Stomach (tissue), 9 donors: ENCODE results near the gene B2M. TPM values are rescaled to one million over a fixed set of nuclear protein-coding genes. Genes with fewer than 3 reads are reported as not detected.
A peak's percentile ranks its signal among the peaks of the same experiment; 100 is the strongest.

Source experiments
- DNase-seq, 2 donors: peaks; one replicate each; pipeline versions ENCODE4 v3.0.0 to v3.0.0-alpha.2; 2013 to 2019
- H3K27ac ChIP-seq, 5 donors: fragments of 200-600 bp in 4 of 5; sonication (generic) in 4 of 5; one replicate each; pipeline ENCODE4 v1.5.1; 2013 to 2019; ENCODE audit warnings: mild to moderate bottlenecking in 1 of 5, moderate library complexity in 1 of 5
- H3K27me3 ChIP-seq, 3 donors: fragments of 200-600 bp; sonication (generic); one replicate each; pipeline ENCODE4 v1.5.1; 2017 to 2019; ENCODE audit warnings: mixed run types in 1 of 3
- H3K36me3 ChIP-seq, 4 donors: fragments of 200-600 bp; sonication (generic); 1 replicate in 3 of 4; 2 replicates in 1 of 4; pipeline ENCODE4 v1.5.1; 2016 to 2019
- H3K4me1 ChIP-seq, 4 donors: fragments of 200-600 bp; sonication (generic); one replicate each; pipeline ENCODE4 v1.5.1; 2016 to 2019
- H3K4me3 ChIP-seq, 4 donors: fragments of 200-600 bp; sonication (generic) in 3 of 4; one replicate each; pipeline ENCODE4 v1.5.1; 2016 to 2019; ENCODE audit warnings: mild to moderate bottlenecking in 1 of 4
- H3K9me3 ChIP-seq, 4 donors: fragments of 200-600 bp; sonication (generic); one replicate each; pipeline ENCODE4 v1.5.1; 2016 to 2019
- CTCF ChIP-seq, 7 experiments: fragments of 450-650 bp in 4 of 7; fragments of 200-600 bp in 3 of 7; sonication (generic) in 3 of 7; IDR thresholded peaks; one replicate each; pipeline ENCODE4 v1.5.1; 2016 to 2019; ENCODE audit warnings: antibody characterized with exemption in 7 of 7, control low read depth in 2 of 7, mild to moderate bottlenecking in 1 of 7
- EP300 ChIP-seq: sonication (generic); formaldehyde crosslinking; IDR thresholded peaks from one replicate; pipeline ENCODE4 v1.6.1; 2017; ENCODE audit warnings: antibody characterized with exemption
- POLR2A ChIP-seq, 4 donors: fragments of 450-650 bp; IDR thresholded peaks; one replicate each; pipeline ENCODE4 v1.6.1; 2016; ENCODE audit warnings: antibody characterized with exemption in 4 of 4, control low read depth in 2 of 4, mild to moderate bottlenecking in 1 of 4, moderate library complexity in 1 of 4
- POLR2AphosphoS5 ChIP-seq, 3 donors: sonication (generic); formaldehyde crosslinking; IDR thresholded peaks; one replicate each; pipeline ENCODE4 v1.6.1; 2016; ENCODE audit warnings: antibody characterized with exemption in 3 of 3
- WGBS, 5 donors: extraction: QIAGEN DNeasy Blood & Tissue Kit in 3 of 5; methylation state at CpG; one replicate each; pipeline versions ENCODE4 v1.1.5 to v1.1.7; 2013 to 2018; 5-methylcytosine and 5-hydroxymethylcytosine counted together
- intact Hi-C: fragments of 100-400 bp; cut with DNase I; formaldehyde crosslinking; loops from one replicate; pipeline ENCODE4 v1.15.1; 2023; ENCODE audit warnings: low total_unique reads
- polyA plus RNA-seq, 3 donors: library from polyadenylated mRNA; stranded (reverse); fragments of 200-250 nt; gene quantifications; one replicate each; pipeline ENCODE4 v1.2.3, GENCODE V29; 2013
- total RNA-seq, 5 donors: library from RNA; depleted of rRNA; stranded (reverse); fragments of >200 nt; gene quantifications; one replicate each; pipeline versions ENCODE4 v1.1.0 to v1.2.3, GENCODE V29; 2014 to 2016
- donor health status: healthy with polysubstance abuse.
- donor health status: Bipolar disorder and iron deficiency.
- donor health status: healthy.

B2M gene
- total and polyA plus RNA-seq, 8 donors = 815 to 3,849 (median 1,903) TPM

GRCh38 chr15:44728576-44729407, 17.5 kb downstream of the B2M start:
- DNase-seq = peak; percentile 95 to 99
- intact Hi-C loops = no loop called here
- Histone ChIP-seq H3K27me3 (no peaks in the 10 kb centered on the region), H3K27ac (peak overlapping the region; percentile 94 to 100 (median 96)), H3K4me1 (peaks cover 12 to 67% (median 28%) of the 10 kb centered on the region in 4 donors), H3K4me3 (peak overlapping the region; percentile 63 to 72 (median 70)), H3K9me3 (no peaks in the 10 kb centered on the region), H3K36me3 (peaks cover 0 to 11% (median 6%) of the 10 kb centered on the region in 4 donors)
- WGBS, 5 donors = 0 to 1% (median 0%) methylated on average over 34 to 36 of the region's 36 CpGs
- peak in 1 of 4 donors; percentile 73 for TF ChIP-seq POLR2A (IDR thresholded peaks at IDR 0.05)
- TF ChIP-seq EP300 = peak; percentile 89
- TF ChIP-seq CTCF (IDR thresholded peaks at IDR 0.05) = no peak
- peak; percentile 66 to 94 (median 91) for TF ChIP-seq POLR2AphosphoS5 (IDR thresholded peaks at IDR 0.05)

GRCh38 chr15:44729408-44730127, 18.3 kb downstream of the B2M start:
- Histone ChIP-seq H3K4me1 (peaks cover 12 to 71% (median 31%) of the 10 kb centered on the region in 4 donors), H3K9me3 (no peaks in the 10 kb centered on the region), H3K27ac (peak overlapping the region; percentile 94 to 100 (median 96)), H3K4me3 (peak overlapping the region; percentile 63 to 72 (median 70)), H3K27me3 (no peaks in the 10 kb centered on the region), H3K36me3 (peaks cover 0 to 11% (median 6%) of the 10 kb centered on the region in 4 donors)
- intact Hi-C loops = no loop called here
- peak; percentile 50 to 75 for DNase-seq
- no peak for TF ChIP-seq POLR2A (IDR thresholded peaks at IDR 0.05)
- TF ChIP-seq EP300 = no peak
- TF ChIP-seq CTCF (IDR thresholded peaks at IDR 0.05) = no peak
- no peak for TF ChIP-seq POLR2AphosphoS5 (IDR thresholded peaks at IDR 0.05)
- 4 to 8% (median 6%) methylated on average over 21 of the region's 21 CpGs for WGBS, 5 donors

GRCh38 chr15:44734839-44735481, 23.6 kb downstream of the B2M start:
- TF ChIP-seq EP300 = no peak
- no peak for DNase-seq
- Histone ChIP-seq H3K4me3 (no peak overlapping the region), H3K4me1 (peaks cover 0 to 50% (median 15%) of the 10 kb centered on the region in 4 donors), H3K27ac (peak overlapping the region in 4 of 5 donors; percentile 63 to 80 (median 70)), H3K9me3 (no peaks in the 10 kb centered on the region), H3K36me3 (peaks cover 0 to 11% (median 6%) of the 10 kb centered on the region in 4 donors), H3K27me3 (no peaks in the 10 kb centered on the region)
- intact Hi-C loops = loop anchor here (5.0 kb wide), 1 partner anchor 63 kb away; no protein-coding TSS in a partner anchor
- WGBS, 5 donors = 55 to 66% (median 65%) methylated on average over 2 of the region's 2 CpGs

- Histone ChIP-seq H3K27me3 (no peaks in the 10 kb centered on the region), H3K27ac (peak overlapping the region; percentile 54 to 80 (median 67)), H3K4me1 (peaks cover 0 to 43% (median 10%) of the 10 kb centered on the region in 4 donors), H3K9me3 (no peaks in the 10 kb centered on the region), H3K4me3 (no peak overlapping the region), H3K36me3 (peaks cover 0 to 11% (median 6%) of the 10 kb centered on the region in 4 donors)
- no peak for TF ChIP-seq CTCF (IDR thresholded peaks at IDR 0.05)
- no peak for TF ChIP-seq EP300
- TF ChIP-seq POLR2AphosphoS5 (IDR thresholded peaks at IDR 0.05) = no peak
- TF ChIP-seq POLR2A (IDR thresholded peaks at IDR 0.05) = no peak
- intact Hi-C loops = loop anchor here (5.0 kb wide), 1 partner anchor 63 kb away; no protein-coding TSS in a partner anchor
- peak in 1 of 2 donors; percentile 35 for DNase-seq
- 46 to 63% (median 58%) methylated on average over 8 of the region's 8 CpGs for WGBS, 5 donors
These were observed 24.3 kb downstream of the B2M start for GRCh38 chr15:44735482-44736180.
